Measurements from ENCODE around the gene NF2. TPM values are rescaled to one million over a fixed set of nuclear protein-coding genes. Genes with fewer than 3 reads are reported as not detected.

Gene NF2
- total and polyA plus RNA-seq, 2 of the 8 experiments (the other 6 are each of a cell fraction or from before 2014, with no cell fraction given), result 17.6 to 53.6 TPM

GRCh38 chr22:29702000-29702930 is 98.8 kb downstream of the NF2 start (continued):
- TF ChIP-seq ASH2L (IDR thresholded peaks at IDR 0.05; ENCODE audit: low read length), result no peak
- no peak for TF ChIP-seq TEAD4 (IDR thresholded peaks at IDR 0.05; ENCODE audit: low read depth, low read length)
- no peak for TF ChIP-seq SIRT6 (IDR thresholded peaks at IDR 0.05; ENCODE audit: low read length)
- TF ChIP-seq CHD7 (IDR thresholded peaks at IDR 0.05; ENCODE audit: insufficient replicate concordance, low read length), result no peak
- TF ChIP-seq POU5F1 (IDR thresholded peaks at IDR 0.05; ENCODE audit: low read depth, low read length), result no peak
- no peak for TF ChIP-seq RBBP5 (IDR thresholded peaks at IDR 0.05; ENCODE audit: borderline replicate concordance, low read depth, low read length)
- TF ChIP-seq, protein P1, sequence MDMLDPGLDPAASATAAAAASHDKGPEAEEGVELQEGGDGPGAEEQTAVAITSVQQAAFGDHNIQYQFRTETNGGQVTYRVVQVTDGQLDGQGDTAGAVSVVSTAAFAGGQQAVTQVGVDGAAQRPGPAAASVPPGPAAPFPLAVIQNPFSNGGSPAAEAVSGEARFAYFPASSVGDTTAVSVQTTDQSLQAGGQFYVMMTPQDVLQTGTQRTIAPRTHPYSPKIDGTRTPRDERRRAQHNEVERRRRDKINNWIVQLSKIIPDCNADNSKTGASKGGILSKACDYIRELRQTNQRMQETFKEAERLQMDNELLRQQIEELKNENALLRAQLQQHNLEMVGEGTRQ (IDR thresholded peaks at IDR 0.05; ENCODE audit: low read length), result no peak
- TF ChIP-seq NRF1 (IDR thresholded peaks at IDR 0.05; ENCODE audit: low read depth, low read length), result no peak
